NCI-H345 treated with DMSO at 0.1 percent for 48 hours (cell line): Measurements from ENCODE around the gene TOX2.
A peak's percentile ranks its signal among the peaks of the same experiment; 100 is the strongest.

Source experiments
- DNase-seq: peaks from one replicate; lab custom pipeline; 2025; ENCODE audit not compliant: unreplicated experiment; lab: John Stamatoyannopoulos, UW

TOX2 gene

DNA sequence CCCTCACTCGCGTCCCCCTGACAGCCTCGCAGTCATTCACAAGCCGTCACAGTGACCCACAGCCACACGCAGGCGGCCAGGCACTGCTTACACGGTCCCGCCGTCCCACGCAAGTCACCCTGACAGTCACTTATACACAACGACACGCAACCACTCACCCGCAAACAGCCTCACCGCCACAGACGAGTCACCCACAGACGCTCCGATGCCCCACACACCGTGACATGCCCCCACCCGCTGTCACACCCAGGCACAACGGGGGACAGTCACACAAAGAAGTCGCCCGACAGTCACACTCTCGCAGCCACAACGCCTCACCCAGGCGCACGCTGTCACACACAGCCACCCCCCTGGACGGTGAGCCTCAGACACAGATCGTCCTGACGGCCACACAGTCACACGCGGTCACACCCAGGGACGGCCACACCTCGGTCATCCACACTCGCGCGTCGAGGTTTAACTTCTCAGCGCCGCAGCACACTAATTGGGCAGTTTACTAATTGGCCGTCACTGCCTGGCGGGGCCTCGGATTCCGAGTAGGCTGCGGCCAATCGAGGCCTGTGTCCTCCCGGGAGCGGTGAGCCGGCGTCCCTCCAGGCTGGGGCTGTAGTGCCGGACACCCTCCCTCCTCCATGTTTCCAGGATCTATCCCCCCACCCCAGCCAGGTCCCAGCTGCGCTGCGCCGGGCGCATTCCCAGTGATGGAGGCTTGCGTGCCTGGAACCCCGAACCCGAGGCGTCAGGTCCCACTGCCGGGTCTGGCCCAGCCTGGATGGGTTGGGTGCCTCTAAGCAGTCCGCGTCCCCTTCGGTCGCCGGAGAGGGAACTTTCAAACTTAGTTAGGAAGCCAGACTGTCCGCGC lies 790 bp downstream of the TOX2 start:
- DNase-seq = no peak

- no peak for DNase-seq
Observed at GRCh38 chr20:43916073-43916880, 1.6 kb downstream of the TOX2 start.

DNA sequence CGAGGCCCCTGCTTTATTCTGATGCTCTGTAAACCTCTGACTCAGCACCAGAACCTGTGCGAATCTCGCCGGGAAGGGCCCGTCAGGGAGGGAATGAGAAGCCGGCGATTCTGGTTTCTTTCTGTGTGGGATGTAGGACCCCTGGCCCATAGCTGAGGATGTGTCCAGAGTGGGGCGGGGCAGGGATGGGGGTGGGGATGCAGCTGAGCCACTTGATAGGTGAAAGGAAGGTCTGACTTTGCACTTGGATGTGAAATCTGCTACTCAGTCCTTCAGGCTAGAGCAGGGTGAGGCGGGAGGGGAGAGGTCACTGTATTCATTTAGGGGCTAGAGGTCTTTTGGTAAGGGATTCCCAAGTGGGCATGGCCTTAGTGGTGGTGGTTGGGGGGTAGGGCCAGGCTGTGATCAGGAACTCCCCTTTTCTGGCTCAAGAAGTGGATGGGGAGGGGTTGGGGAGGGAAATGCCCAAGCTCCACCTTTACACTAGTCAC lies 2.3 kb downstream of the TOX2 start:
- no peak for DNase-seq

DNA sequence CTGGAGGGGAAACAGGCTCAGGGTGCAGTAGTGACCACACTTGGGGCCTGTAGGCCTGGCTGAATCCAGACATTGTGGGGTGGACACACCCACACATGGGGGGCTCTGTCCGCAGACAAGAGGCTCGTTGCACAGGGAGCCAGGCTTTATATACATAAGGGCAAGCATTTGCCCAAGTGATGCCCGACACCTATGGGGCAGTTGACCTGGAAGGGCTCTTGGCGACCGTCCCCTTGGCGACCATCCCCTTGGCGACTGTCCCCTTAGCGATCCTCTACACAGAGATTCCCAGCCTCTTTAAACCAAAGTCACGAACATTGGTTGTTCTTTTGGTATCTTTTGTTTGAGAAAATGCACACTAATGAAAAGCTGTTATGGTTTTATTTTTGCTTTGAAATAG lies 2.7 kb downstream of the TOX2 start:
- DNase-seq = no peak

DNA sequence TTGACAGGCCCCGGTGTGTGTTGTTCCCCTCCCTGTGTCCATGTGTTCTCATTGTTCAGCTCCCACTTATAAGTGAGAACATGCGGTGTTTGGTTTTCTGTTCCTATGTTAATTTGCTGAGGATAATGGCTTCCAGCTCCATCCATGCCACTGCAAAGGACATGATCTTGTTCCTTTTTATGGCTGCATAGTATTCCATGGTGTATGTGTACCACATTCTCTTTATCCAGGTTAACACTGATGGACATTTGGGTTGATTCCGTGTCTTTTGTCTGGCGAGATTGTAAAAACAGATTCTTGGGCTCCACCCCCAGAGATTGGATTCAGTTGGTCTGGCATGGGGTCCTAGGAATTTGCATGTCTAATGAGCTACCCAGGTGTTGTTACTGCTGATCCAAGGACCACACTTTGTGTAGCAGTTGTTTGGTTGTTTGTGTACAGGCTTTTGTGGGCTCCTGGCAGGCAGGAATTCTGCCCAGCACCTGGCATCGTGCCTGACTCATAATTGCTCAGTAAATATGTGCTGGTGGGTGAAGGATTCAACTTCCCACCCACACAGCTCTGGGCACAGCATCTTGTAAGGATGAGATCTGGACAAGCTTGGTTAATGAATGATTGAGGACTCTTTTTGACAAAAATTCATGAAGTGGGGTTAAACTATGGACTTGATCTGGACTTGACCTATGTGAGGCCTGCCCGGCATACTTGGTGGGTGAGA lies 5.2 kb downstream of the TOX2 start:
- DNase-seq = no peak

GRCh38 chr20:43920797-43921196 lies 6.1 kb downstream of the TOX2 start:
- DNase-seq = no peak

DNA sequence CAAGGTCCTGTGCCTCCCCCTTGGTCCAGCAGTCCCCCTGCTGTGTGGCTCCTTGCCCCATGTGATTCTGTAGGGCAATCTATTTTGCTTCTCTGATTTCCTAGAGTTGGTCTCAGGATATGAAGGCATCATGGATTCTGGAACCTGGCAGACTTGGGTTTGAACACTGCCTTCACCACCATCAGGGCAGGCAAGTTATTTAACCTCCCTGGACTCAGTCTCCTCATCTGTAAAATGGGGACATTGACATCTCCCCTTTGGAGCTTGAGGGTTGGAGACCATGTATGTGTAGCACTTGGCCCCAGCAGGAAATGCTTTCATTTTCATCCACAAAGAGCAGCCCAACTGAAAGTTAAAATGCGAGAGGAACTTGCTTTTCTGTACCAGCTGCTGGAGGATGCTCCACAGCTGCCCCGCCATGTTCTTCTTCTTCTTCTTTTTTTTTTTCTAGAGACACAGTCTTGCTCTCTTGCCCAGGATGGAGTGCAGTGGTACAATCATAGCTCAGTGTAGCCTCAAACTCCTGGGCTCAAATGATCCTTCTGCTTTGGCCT lies 6.7 kb downstream of the TOX2 start:
- DNase-seq = no peak

DNA sequence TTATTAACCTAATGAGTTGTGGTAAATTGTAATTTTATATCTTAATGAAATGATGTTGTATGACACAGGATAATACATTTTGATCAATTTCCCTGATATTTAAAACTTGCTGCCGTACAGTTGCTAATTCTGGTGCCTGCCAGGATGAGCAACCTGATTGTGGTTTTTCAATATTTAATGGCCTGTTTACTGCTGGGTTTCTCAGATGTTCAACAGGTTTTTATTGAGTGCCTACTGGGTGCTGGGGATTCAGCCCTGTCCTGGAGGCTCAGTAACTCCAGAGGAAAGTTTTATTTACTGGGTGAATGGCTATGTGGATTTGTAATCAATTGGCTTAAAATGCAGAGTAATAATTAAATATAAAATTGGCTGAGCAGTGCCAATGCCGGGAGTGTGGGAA lies 8.0 kb downstream of the TOX2 start:
- DNase-seq = no peak

GRCh38 chr20:43923322-43923721 lies 8.7 kb downstream of the TOX2 start:
- DNase-seq = no peak

- no peak for DNase-seq
Observed at GRCh38 chr20:43923917-43924316, 9.3 kb downstream of the TOX2 start.

DNA sequence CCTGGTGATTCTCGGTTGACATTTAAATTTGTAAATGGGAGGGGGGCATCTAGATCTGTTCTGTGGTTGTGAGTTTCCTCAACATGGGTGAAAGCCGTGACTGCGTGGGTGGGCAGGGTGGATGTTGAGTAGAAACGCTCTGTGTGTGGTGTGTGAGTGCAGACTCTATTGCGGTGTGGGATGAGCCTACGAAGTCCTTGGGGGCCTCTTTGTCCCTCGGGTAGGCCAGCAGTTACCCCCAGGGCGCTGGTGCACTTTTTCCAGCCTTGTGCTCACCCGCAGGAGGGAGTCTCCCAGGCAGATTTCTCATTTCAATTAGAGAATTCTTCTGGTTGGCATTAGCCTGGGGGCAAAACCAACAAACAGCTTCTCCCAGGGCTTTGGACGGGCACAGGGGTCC lies 10.6 kb downstream of the TOX2 start:
- no peak for DNase-seq

DNA sequence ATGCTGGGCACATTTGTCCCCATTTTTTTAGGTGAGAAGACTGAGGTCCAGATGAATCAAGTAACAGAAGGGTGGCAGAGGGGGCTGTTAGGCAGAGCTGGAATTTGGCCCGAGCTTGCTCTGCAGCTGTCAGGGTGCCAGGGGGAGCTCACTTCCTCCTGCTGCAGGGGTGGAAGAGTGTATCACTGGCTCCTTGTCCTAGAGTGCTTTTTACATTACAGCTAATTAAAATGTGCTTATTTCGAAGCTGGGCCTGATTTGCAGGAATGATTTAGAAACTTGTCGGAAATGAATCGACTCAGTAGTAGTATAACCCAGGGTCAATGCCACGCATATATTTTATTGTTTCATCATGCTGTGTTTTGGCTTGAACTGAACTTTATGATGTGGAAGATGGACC lies 11.1 kb downstream of the TOX2 start:
- DNase-seq = peak; percentile 20

- DNase-seq = no peak
Observed at GRCh38 chr20:43926287-43927050, 11.8 kb downstream of the TOX2 start.

DNA sequence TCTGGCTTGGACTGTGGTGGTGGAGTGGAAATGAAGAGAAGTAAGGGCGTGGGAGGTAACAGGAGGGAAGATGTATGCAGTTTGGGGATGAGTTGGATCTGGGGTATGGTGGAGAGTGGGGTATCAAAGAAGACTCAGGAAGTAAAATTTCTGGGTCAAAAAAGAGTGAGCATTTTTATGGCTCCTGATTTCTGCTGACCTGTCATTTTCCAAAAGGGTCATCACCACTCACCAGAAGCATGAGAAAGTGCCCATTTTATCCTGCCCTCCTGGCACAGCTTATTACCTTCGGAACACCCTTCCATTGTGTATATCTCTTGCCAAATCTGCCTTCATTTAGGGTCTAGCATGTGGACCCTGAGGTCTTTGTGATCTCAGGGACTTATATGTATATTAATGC lies 17.3 kb downstream of the TOX2 start:
- no peak for DNase-seq

DNA sequence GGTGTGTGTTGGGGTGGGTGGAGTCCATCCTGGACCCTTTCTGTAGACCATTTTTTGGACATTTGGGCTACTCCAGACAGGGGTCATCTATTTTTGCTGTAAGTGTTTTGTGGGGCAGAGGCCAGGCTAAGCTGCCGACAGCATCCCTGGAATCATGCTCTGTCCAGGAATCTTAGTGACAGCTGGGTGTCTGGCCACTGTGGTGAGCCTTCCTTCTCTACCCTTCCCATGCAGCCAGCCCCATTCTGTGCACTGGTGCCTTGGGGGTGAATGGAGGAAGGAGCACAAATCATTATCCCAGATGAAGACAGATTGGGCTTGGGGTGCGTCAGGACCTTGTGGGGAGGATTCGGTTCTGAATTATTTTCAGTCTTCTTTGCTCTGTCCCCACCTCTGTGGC lies 20.2 kb downstream of the TOX2 start:
- no peak for DNase-seq

DNA sequence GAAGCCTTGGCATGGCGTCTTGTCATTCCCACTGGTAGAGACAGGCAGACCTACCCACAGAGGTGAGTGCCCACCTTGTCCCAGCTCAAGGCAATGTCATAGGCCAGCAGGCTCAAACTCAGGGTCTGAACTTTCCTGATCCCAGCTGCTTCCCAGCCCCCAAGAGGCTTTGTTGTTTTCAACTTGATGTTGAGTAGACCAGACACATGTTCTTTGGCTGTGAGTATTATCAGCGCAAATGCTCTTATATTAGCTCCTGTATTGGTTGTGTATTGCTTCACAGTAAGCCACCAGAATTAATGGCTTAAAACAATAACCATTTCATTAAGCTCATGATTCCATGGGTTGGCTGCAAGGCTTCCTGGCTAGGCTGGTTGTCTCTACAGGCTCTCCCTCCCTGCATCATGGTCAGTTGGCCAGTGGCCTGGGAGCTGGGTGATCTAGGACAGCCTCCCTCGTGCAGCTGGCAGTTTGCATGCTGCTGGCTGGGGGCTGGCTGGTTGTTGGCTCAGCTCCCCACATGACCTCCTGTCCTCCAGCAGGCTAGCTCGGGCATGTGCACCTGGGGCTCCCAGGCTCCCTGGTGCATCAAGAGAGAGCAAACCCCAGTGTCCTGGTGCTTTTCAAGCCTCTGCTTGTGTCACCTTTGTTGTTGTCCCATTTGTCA lies 21.6 kb downstream of the TOX2 start:
- no peak for DNase-seq

DNA sequence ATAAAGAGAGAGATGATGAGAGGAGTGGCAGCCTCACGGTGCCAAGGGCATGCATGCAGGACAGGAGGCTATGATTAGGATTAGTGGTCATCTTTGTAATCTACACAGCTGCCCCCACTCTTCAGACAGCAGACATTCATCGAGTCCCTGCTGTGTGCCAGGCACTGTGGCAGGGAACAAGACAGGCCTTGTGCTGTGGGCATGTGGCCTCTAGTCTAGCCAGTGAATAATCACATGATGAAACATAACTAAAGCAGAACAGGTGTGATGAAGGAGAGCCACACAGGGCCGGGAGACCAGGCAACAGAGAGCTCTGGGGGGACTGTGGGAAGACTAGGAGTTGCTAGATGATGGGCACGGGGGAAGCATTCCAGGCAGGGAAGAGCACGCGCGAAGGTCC lies 22.2 kb downstream of the TOX2 start:
- no peak for DNase-seq

DNA sequence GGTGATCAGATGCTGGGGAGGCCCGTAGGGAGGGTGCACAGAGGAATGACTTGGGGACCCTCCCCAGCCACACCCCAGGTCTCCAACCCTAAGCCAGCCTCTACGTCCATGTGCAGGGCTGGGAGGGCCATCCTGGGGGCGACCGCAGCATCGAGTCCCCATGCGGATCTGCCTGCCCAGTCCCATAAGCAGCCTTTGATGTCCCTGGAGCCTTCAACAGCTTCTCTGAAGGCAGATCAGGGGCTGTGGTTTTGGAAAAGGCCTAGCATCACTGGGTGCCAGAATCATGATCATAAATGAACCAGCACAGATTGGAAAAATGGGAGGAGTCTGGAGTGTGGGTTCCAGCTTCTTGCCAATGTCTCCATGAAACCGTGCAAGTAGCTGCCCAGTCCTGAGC lies 22.9 kb downstream of the TOX2 start:
- no peak for DNase-seq

GRCh38 chr20:43938017-43938655 lies 23.5 kb downstream of the TOX2 start:
- DNase-seq = no peak
